C4-2B (cell line): ENCODE measurements around the gene KCNAB1.
"Not testable (repeated sequence)": the region's sequence is repeated elsewhere in the genome, so short reads cannot be mapped to it uniquely, and the experiment has no call there.

Source experiments
- H3K27ac ChIP-seq: fragments of 450-650 bp; 2 replicates; pipeline ENCODE4 v1.5.1; 2017
- ZFX ChIP-seq: fragments of 450-650 bp; IDR thresholded peaks from 2 replicates; pipeline ENCODE4 v1.6.1; 2017
- TF ChIP-seq, protein P1 (sequence below): fragments of 450-650 bp; conservative IDR thresholded peaks from 2 replicates; pipeline ENCODE4 v1.5.1; 2017; ENCODE audit warnings: mild to moderate bottlenecking

Gene KCNAB1

DNA sequence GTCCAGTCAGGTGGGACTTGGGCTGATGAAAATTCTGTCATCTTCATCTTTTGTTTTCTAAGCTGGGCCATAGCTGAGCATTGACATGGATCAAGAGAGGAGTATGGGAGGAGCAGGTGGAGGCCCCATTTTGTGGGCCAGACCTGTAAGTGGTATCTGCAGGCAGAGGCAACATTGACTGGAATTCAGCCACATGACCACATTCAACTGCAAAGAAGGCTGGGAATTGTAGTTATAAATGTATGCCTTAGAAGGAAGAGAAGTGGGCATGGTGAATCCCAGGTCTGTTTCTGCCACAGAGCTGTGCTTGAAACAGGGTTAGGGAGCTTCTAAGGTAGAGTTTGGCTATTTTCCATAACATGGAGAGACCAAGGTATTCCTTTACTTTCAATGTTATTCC lies 11.4 kb downstream of the KCNAB1 start:
- TF ChIP-seq, protein P1, sequence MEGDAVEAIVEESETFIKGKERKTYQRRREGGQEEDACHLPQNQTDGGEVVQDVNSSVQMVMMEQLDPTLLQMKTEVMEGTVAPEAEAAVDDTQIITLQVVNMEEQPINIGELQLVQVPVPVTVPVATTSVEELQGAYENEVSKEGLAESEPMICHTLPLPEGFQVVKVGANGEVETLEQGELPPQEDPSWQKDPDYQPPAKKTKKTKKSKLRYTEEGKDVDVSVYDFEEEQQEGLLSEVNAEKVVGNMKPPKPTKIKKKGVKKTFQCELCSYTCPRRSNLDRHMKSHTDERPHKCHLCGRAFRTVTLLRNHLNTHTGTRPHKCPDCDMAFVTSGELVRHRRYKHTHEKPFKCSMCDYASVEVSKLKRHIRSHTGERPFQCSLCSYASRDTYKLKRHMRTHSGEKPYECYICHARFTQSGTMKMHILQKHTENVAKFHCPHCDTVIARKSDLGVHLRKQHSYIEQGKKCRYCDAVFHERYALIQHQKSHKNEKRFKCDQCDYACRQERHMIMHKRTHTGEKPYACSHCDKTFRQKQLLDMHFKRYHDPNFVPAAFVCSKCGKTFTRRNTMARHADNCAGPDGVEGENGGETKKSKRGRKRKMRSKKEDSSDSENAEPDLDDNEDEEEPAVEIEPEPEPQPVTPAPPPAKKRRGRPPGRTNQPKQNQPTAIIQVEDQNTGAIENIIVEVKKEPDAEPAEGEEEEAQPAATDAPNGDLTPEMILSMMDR = no peak
- TF ChIP-seq ZFX = no peak
- H3K27ac ChIP-seq = no peak overlapping the region

DNA sequence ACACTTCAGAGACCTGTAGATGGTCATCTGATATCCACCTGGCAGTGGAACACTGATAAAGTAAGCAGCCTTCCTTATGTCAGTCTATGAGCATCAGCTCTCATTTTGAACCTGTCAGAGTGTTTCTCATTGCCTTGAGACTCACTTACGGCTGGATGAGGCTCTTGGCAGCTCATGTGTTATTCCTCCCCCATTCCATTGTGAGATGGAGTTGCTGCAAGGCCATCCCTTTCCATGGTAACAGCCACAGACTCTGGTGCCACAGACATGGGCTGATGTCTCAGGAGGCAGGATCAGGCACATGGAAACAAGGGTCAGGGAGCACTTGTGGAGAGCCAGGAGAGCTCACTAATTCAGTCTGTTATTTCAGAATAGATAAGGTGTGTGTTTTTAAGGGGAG lies 11.9 kb downstream of the KCNAB1 start:
- no peak overlapping the region for H3K27ac ChIP-seq
- TF ChIP-seq ZFX = no peak
- TF ChIP-seq, protein P1 = no peak

DNA sequence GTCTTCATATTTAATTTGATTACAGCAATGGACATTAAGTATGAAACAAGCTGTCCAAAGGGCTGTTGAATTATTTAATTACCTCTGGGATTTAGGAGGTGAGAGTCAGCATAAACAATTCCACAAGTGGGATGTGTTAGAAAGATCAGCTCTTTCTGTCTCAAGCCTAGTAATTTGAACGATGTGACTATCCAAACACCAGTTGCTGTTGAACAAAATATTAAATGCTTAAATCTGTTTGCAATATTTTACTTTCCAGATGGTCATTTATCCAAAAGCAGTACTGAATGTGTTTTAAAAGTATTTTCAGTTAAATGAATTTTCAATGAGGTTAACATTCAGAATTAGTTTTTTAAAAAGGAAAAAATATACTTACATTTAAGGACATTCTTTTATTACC lies 12.7 kb downstream of the KCNAB1 start:
- TF ChIP-seq, protein P1 = no peak
- TF ChIP-seq ZFX = no peak

DNA sequence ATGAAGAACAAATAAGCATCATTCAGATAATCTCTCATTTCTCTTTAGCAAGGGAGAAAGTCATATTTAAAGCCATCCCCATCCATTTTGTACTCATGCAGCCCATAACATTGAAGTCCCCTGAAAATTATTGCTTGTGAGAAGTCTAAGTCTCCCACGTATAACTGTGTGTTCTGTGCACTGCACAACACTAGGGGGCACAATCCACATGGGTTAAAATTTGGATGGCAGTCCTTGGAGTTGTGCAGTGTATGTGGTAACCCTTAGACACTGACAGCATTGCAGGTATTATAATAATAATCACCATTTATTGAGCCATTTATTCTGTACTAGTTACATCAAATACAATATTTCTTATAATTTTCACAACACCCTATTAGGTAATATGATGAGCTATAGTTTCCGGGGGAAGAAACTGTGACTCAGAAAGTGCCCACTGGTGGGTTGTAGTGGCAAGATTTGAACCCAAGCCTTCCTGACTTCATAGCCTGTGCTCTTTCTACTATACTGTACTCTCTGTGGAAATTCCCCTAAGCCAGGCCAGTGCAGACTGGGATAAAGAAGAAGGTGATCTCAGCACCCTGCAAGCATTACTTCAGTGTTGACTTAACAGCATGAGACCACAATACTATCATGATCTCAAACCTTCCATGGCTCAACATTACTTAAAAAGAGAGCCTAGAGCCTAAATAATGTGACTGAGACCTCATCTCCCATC lies 15.7 kb downstream of the KCNAB1 start:
- no peak overlapping the region for H3K27ac ChIP-seq
- TF ChIP-seq, protein P1 = peak; percentile 31
- TF ChIP-seq ZFX = no peak

More for the DNA sequence above, 12.7 kb downstream of the KCNAB1 start:
- no peak overlapping the region for H3K27ac ChIP-seq

DNA sequence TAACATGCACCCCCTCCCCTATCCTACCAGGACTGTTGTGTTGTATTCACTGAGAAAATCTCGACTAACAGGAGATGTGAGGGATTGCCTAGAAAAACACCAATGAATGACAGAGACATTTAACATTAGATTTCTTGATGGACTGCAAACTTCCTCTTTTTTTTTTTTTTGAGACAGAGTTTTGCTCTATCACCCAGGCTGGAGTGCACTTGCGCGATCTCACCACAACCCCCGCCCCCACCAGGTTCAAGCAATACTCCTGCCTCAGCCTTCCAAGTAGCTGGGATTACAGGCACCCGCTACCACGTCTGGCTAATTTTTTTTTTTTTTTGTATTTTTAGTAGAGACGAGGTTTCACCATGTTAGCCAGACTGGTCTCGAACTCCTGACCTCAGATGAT lies 17.0 kb downstream of the KCNAB1 start:
- H3K27ac ChIP-seq = not testable (repeated sequence)

DNA sequence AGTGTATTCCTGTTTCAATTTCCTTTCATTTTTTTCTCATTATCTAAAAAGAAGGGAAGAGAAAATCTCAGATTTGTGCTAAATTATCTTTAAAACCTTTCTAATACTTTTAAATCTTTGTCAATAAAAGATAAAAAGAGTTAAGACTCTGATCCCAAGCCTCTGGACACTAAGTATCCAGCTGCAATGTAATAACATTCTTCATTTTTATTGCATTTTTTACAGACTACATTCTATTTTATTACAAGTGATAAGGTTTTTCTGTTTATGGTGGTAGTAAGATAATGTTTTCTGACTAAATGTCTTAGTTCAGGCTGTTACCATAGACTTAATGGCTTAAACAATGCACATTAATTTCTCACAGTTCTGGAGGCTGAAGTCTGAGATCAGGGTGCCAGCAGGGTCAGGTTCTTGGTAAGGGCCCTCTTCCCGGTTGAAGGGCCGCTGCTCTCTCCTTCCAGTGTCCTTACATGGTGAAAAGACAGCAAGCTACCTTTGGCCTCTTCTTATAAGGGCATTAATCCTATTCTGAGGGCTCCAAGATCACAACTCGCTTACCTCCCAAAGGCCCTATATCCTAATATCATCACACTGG lies 19.7 kb downstream of the KCNAB1 start:
- no peak overlapping the region for H3K27ac ChIP-seq
- TF ChIP-seq, protein P1 = no peak
- TF ChIP-seq ZFX = no peak

DNA sequence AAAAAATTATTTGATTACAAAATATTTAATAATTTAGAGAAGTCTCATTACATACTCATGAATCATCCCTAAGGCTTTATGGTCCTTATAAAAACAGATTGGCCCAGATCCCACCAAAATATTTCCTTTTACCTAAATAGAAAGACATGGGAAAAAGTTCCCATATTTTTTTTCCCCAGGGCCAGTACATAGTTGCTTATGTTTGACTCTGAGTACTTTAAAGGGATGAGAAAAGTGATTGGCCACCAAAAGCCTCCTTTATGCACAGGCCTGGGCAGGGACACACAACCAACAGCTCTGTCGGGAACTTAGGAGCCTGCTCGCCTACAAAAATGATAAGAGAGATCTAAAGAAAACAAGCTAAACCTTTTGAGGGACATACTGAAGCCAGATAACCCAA lies 22.3 kb downstream of the KCNAB1 start:
- no peak overlapping the region for H3K27ac ChIP-seq
- TF ChIP-seq, protein P1 = no peak
- TF ChIP-seq ZFX = no peak

DNA sequence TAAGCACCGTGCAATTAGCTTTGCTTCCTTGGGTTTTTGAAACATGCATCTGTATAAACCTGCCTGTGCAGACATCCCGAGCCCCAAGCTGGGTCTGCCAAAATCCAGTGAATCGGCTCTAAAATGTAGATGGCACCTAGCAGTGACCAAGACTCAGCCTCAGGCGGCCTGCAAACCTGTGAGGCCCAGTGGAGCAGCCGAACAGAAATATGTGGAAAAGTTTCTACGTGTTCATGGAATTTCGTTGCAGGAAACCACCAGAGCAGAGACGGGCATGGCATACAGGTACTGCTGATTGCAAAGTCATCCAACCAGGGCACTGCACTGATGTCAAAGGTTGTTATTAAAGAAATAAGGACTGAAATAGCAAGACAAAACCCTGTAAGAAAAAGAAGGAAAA lies 22.8 kb downstream of the KCNAB1 start:
- no peak overlapping the region for H3K27ac ChIP-seq
- no peak for TF ChIP-seq ZFX
